ENCODE measurements around the gene CBL. TPM values are rescaled to one million over a fixed set of nuclear protein-coding genes. Genes with fewer than 3 reads are reported as not detected.

CBL gene
- 15.8 and 16.5 TPM in 2 replicates for total RNA-seq

GRCh38 chr11:119205574-119206510 lies at the start of gene CBL:
TSS of gene CBL (plus strand) at chr11:119206339. CDS start at chr11:119206418, 79 bp downstream.

GRCh38 chr11:119168471-119169281 lies 37.5 kb upstream of the CBL start, which contains the start of gene NLRX1:
TSS of gene NLRX1 (plus strand) at chr11:119168725. CDS start at chr11:119171404, 2,679 bp downstream.

GRCh38 chr11:119316729-119317591 lies 110.8 kb downstream of the CBL start, which contains the start of gene MCAM:
TSS of gene MCAM (minus strand) at chr11:119317130. CDS start at chr11:119317101, 29 bp downstream.

GRCh38 chr11:119334174-119334930 lies 128.2 kb downstream of the CBL start, which contains the start of gene RNF26:
TSS of gene RNF26 (plus strand) at chr11:119334527. CDS start at chr11:119335123, 596 bp downstream.

GRCh38 chr11:119340335-119341221 lies 134.4 kb downstream of the CBL start, which contains the start of gene C1QTNF5:
TSS of gene C1QTNF5 (minus strand) at chr11:119340883. CDS start at chr11:119340397, 486 bp downstream.

GRCh38 chr11:119346605-119347004 lies 140.5 kb downstream of the CBL start, which contains the start of gene MFRP:
TSS of gene MFRP (minus strand) at chr11:119346705. CDS start at chr11:119346513, 192 bp downstream.

Other genes starting within 250 kb of the CBL start
- not detected in 2 replicates for gene FOXR1, start 234.6 kb upstream of the CBL start, total RNA-seq
- 2.3 and 10.1 TPM in 2 replicates for gene CENATAC, start 208.2 kb upstream of the CBL start, total RNA-seq
- 2,402 and 3,197 TPM in 2 replicates for gene RPS25, start 188.0 kb upstream of the CBL start, total RNA-seq
- 61.6 and 139 TPM in 2 replicates for gene TRAPPC4, start 187.6 kb upstream of the CBL start, total RNA-seq
- gene SLC37A4, start 175.5 kb upstream of the CBL start, total RNA-seq: 15.3 and 19.8 TPM in 2 replicates
- 80.2 and 160 TPM in 2 replicates for gene HYOU1, start 149.1 kb upstream of the CBL start, total RNA-seq
- gene VPS11, start 138.5 kb upstream of the CBL start, total RNA-seq: 19.5 and 20.4 TPM in 2 replicates
- 41.4 and 51.0 TPM in 2 replicates for gene HMBS, start 121.5 kb upstream of the CBL start, total RNA-seq
- gene DPAGT1, start 104.5 kb upstream of the CBL start, total RNA-seq: 31.3 and 32.2 TPM in 2 replicates
- gene C2CD2L, start 99.0 kb upstream of the CBL start, total RNA-seq: 5.6 and 6.0 TPM in 2 replicates
- 10.1 and 15.5 TPM in 2 replicates for gene HINFP, start 84.8 kb upstream of the CBL start, total RNA-seq
- gene ABCG4, start 57.3 kb upstream of the CBL start, total RNA-seq: 0.26 and 0.72 TPM in 2 replicates
- gene NLRX1, start 37.6 kb upstream of the CBL start, total RNA-seq: 8.5 and 8.9 TPM in 2 replicates
- gene NHERF4, start 20.9 kb upstream of the CBL start, total RNA-seq: not detected in 2 replicates
- 216 and 225 TPM in 2 replicates for gene MCAM, start 110.8 kb downstream of the CBL start, total RNA-seq
- 21.7 and 24.7 TPM in 2 replicates for gene RNF26, start 128.2 kb downstream of the CBL start, total RNA-seq
- gene C1QTNF5, start 134.5 kb downstream of the CBL start, total RNA-seq: 11.9 and 37.4 TPM in 2 replicates
- gene MFRP, start 140.4 kb downstream of the CBL start, total RNA-seq: 0.08 TPM in 1 of 2 replicates, not detected in the other
- 0.26 and 0.40 TPM in 2 replicates for gene USP2, start 175.4 kb downstream of the CBL start, total RNA-seq
- 57.8 and 249 TPM in 2 replicates for gene THY1, start 216.8 kb downstream of the CBL start, total RNA-seq

Measured in epithelial cell of alveolus of lung (primary cell).